Measurements from ENCODE around the gene CROCC2. TPM values are rescaled to one million over a fixed set of nuclear protein-coding genes. Genes with fewer than 3 reads are reported as not detected.
A peak's percentile ranks its signal among the peaks of the same experiment; 100 is the strongest.

The CROCC2 gene
- total and polyA plus RNA-seq, 10 of the 15 experiments (the other 5 are each of a cell fraction or from before 2014, with no cell fraction given): not detected

- TF ChIP-seq, protein P1, sequence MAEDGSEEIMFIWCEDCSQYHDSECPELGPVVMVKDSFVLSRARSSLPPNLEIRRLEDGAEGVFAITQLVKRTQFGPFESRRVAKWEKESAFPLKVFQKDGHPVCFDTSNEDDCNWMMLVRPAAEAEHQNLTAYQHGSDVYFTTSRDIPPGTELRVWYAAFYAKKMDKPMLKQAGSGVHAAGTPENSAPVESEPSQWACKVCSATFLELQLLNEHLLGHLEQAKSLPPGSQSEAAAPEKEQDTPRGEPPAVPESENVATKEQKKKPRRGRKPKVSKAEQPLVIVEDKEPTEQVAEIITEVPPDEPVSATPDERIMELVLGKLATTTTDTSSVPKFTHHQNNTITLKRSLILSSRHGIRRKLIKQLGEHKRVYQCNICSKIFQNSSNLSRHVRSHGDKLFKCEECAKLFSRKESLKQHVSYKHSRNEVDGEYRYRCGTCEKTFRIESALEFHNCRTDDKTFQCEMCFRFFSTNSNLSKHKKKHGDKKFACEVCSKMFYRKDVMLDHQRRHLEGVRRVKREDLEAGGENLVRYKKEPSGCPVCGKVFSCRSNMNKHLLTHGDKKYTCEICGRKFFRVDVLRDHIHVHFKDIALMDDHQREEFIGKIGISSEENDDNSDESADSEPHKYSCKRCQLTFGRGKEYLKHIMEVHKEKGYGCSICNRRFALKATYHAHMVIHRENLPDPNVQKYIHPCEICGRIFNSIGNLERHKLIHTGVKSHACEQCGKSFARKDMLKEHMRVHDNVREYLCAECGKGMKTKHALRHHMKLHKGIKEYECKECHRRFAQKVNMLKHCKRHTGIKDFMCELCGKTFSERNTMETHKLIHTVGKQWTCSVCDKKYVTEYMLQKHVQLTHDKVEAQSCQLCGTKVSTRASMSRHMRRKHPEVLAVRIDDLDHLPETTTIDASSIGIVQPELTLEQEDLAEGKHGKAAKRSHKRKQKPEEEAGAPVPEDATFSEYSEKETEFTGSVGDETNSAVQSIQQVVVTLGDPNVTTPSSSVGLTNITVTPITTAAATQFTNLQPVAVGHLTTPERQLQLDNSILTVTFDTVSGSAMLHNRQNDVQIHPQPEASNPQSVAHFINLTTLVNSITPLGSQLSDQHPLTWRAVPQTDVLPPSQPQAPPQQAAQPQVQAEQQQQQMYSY (CRISPR knock-in tag; IDR thresholded peaks at IDR 0.05): no peak
- TF ChIP-seq, protein P2, sequence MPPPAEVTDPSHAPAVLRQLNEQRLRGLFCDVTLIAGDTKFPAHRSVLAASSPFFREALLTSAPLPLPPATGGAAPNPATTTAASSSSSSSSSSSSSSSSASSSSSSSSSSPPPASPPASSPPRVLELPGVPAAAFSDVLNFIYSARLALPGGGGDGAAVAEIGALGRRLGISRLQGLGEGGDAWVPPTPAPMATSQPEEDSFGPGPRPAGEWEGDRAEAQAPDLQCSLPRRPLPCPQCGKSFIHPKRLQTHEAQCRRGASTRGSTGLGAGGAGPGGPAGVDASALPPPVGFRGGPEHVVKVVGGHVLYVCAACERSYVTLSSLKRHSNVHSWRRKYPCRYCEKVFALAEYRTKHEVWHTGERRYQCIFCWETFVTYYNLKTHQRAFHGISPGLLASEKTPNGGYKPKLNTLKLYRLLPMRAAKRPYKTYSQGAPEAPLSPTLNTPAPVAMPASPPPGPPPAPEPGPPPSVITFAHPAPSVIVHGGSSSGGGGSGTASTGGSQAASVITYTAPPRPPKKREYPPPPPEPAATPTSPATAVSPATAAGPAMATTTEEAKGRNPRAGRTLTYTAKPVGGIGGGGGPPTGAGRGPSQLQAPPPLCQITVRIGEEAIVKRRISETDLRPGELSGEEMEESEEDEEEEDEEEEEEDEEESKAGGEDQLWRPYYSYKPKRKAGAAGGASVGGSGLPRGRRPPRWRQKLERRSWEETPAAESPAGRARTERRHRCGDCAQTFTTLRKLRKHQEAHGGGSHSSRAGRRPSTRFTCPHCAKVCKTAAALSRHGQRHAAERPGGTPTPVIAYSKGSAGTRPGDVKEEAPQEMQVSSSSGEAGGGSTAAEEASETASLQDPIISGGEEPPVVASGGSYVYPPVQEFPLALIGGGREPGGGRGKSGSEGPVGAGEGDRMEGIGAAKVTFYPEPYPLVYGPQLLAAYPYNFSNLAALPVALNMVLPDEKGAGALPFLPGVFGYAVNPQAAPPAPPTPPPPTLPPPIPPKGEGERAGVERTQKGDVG (CRISPR knock-in tag; IDR thresholded peaks at IDR 0.05): no peak
- TF ChIP-seq PML (IDR thresholded peaks at IDR 0.05; ENCODE audit: low read length): no peak
- TF ChIP-seq, protein P3, sequence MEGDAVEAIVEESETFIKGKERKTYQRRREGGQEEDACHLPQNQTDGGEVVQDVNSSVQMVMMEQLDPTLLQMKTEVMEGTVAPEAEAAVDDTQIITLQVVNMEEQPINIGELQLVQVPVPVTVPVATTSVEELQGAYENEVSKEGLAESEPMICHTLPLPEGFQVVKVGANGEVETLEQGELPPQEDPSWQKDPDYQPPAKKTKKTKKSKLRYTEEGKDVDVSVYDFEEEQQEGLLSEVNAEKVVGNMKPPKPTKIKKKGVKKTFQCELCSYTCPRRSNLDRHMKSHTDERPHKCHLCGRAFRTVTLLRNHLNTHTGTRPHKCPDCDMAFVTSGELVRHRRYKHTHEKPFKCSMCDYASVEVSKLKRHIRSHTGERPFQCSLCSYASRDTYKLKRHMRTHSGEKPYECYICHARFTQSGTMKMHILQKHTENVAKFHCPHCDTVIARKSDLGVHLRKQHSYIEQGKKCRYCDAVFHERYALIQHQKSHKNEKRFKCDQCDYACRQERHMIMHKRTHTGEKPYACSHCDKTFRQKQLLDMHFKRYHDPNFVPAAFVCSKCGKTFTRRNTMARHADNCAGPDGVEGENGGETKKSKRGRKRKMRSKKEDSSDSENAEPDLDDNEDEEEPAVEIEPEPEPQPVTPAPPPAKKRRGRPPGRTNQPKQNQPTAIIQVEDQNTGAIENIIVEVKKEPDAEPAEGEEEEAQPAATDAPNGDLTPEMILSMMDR (IDR thresholded peaks at IDR 0.05 in 2 of 3, conservative IDR thresholded peaks at IDR 0.05 in 1 of 3; ENCODE audit: control insufficient read depth in 2 of 3, extremely low read depth in 1 of 3, insufficient read depth in 1 of 3, low read depth in 3 of 3, low read length in 3 of 3): peak; percentile 76 to 94 (median 88)
- TF ChIP-seq SREBF1 (IDR thresholded peaks at IDR 0.05; ENCODE audit: low read length): no peak
- no peak for TF ChIP-seq CBX5 (IDR thresholded peaks at IDR 0.05; ENCODE audit: low read depth)
- 0 out of 2 replicates have a peak, but pooled peaks have one; percentile 13 for TF ChIP-seq YY1 (IDR thresholded peaks at IDR 0.05; ENCODE audit: low read depth, low read length)
- TF ChIP-seq RAD21 (IDR thresholded peaks at IDR 0.05; ENCODE audit: insufficient read depth, low read depth, low read length): peak; percentile 62
- TF ChIP-seq SPI1 (IDR thresholded peaks at IDR 0.05; ENCODE audit: borderline replicate concordance, insufficient read depth, low read depth, low read length): no peak
- TF ChIP-seq CHD4 (IDR thresholded peaks at IDR 0.05): no peak
- TF ChIP-seq, protein P4, sequence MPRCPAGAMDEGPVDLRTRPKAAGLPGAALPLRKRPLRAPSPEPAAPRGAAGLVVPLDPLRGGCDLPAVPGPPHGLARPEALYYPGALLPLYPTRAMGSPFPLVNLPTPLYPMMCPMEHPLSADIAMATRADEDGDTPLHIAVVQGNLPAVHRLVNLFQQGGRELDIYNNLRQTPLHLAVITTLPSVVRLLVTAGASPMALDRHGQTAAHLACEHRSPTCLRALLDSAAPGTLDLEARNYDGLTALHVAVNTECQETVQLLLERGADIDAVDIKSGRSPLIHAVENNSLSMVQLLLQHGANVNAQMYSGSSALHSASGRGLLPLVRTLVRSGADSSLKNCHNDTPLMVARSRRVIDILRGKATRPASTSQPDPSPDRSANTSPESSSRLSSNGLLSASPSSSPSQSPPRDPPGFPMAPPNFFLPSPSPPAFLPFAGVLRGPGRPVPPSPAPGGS (IDR thresholded peaks at IDR 0.05; ENCODE audit: borderline replicate concordance, insufficient read depth, low read depth, low read length, poor library complexity, severe bottlenecking): no peak
- TF ChIP-seq ESRRA (IDR thresholded peaks at IDR 0.05; ENCODE audit: low read length): no peak
- no peak for TF ChIP-seq GATAD2B (conservative IDR thresholded peaks at IDR 0.05; ENCODE audit: low read depth)
- no peak for TF ChIP-seq RFX5 (IDR thresholded peaks at IDR 0.05; ENCODE audit: low read depth, low read length)
These were observed 7.9 kb downstream of the CROCC2 start (continued) for GRCh38 chr2:240913810-240914644.

Data from GM12878 (cell line).